GM23248 (cell line): ENCODE results near the gene MRPS31.

ENCODE experiments used
- EZH2 ChIP-seq: fragments of 200-600 bp; sonication (generic); IDR thresholded peaks from 2 replicates; pipeline ENCODE4 v1.6.1; 2018; ENCODE audit warnings: antibody characterized with exemption, mild to moderate bottlenecking; ENCODE audit not compliant: insufficient read depth, poor library complexity, severe bottlenecking
- EZH2phosphoT487 ChIP-seq: fragments of 200-600 bp; sonication (generic); IDR thresholded peaks from 2 replicates; pipeline ENCODE4 v1.6.1; 2018; ENCODE audit warnings: antibody characterized with exemption, moderate library complexity, mild to moderate bottlenecking, low read depth; ENCODE audit not compliant: insufficient read depth

- TF ChIP-seq EZH2 (no peak), EZH2phosphoT487 (no peak)
Measured at GRCh38 chr13:40777166-40777808, 6.3 kb upstream of the MRPS31 start.
